Vagina (tissue), 2 donors: ENCODE results near the gene CD320.

Source experiments
- POLR2A ChIP-seq, 2 donors: fragments of 450-650 bp; IDR thresholded peaks; one replicate each; pipeline ENCODE4 v1.6.1; 2017; ENCODE audit warnings: antibody characterized with exemption in 2 of 2, mild to moderate bottlenecking in 2 of 2, moderate library complexity in 2 of 2
- TF ChIP-seq, protein P1 (sequence below), 3 experiments: fragments of 450-650 bp in 2 of 3; fragments of 200-600 bp in 1 of 3; sonication (generic) in 1 of 3; IDR thresholded peaks; one replicate each; pipeline ENCODE4 v1.5.1; 2017 to 2019; ENCODE audit warnings: antibody characterized with exemption in 3 of 3, mild to moderate bottlenecking in 2 of 3, moderate library complexity in 2 of 3

DNA sequence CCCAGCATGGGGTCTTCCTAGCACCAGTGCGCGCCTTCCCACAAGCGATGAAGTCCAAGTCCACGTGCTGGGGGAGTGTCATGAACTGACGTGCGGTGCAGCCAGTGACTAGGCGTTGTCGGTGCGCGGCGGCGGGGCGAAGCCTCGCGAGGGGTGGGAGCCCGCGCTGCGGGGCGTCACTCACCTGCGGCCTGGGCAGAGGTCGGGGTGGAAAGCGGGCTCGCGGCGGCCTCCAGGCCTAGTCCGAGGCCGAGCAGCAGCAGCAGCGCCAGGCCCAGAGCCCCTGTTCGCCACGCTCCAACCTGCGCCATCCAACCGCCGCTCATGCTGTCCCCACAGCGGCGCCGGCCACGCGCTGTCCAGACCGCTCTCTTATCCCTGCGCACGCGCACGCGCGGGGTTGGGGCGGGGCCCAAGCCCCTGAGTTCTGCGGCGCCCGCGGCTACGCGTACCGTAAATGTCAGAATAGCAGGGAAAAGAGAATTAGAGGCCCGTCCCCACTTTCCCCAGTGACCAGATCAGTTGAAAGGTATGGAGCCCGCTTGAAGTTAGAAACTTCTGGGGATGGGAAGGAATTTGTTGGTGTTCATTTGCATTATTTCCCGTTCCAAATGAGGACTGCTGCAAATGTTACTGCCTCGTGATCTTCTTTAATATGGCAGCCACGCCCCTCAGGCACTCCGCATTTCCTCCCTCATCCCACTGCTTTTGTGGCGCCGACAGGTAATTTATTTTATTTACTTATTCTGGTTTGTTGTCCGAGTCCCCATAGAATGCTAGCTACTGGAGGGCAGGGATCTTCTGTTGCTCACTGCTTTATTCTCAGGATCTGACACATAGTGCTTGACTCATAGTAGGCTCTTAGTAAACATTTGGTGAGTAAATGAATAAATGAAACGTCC lies at the start of gene CD320:
- TF ChIP-seq, protein P1, sequence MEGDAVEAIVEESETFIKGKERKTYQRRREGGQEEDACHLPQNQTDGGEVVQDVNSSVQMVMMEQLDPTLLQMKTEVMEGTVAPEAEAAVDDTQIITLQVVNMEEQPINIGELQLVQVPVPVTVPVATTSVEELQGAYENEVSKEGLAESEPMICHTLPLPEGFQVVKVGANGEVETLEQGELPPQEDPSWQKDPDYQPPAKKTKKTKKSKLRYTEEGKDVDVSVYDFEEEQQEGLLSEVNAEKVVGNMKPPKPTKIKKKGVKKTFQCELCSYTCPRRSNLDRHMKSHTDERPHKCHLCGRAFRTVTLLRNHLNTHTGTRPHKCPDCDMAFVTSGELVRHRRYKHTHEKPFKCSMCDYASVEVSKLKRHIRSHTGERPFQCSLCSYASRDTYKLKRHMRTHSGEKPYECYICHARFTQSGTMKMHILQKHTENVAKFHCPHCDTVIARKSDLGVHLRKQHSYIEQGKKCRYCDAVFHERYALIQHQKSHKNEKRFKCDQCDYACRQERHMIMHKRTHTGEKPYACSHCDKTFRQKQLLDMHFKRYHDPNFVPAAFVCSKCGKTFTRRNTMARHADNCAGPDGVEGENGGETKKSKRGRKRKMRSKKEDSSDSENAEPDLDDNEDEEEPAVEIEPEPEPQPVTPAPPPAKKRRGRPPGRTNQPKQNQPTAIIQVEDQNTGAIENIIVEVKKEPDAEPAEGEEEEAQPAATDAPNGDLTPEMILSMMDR (IDR thresholded peaks at IDR 0.05): no peak
- TF ChIP-seq POLR2A (IDR thresholded peaks at IDR 0.05): peak in 1 of 2 donors; percentile 14
